A673 (cell line): ENCODE data around the gene SDHAF1.
"Not testable (repeated sequence)": the region's sequence is repeated elsewhere in the genome, so short reads cannot be mapped to it uniquely, and the experiment has no call there.

ENCODE experiments used
- CTCF ChIP-seq: fragments of 300-800, 200-600 bp; sonication (generic); conservative IDR thresholded peaks from 2 replicates; pipeline ENCODE4 v1.5.1; 2017; ENCODE audit warnings: low read depth, mild to moderate bottlenecking, antibody characterized with exemption, low read length, moderate library complexity, mixed read lengths
- EZH2 ChIP-seq: fragments of 200-600 bp; sonication (generic); IDR thresholded peaks from 2 replicates; pipeline ENCODE4 v1.6.1; 2017; ENCODE audit warnings: borderline replicate concordance, low read depth, mild to moderate bottlenecking, mixed read lengths, antibody characterized with exemption, low read length; ENCODE audit not compliant: poor library complexity, severe bottlenecking

DNA sequence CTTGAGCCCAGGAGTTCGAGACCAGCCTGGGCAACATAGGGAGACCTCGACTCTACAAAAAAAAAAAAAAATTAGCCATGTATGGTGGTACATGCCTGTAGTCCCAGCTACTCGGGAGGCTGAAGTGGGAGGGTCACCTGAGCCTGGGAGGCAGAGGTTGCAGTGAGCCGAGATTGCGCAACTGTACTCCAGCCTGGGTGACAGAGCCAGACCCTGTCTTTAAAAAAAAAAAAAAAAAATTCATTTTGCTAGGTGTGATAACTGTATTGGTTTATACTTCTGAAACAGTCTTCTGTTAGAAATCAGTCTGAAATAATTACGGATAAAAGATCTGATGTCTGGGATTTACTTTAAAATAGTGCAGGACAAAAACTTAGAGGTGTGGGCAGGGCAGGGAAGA, 46.1 kb downstream of the SDHAF1 start:
- TF ChIP-seq CTCF, EZH2: not testable (repeated sequence)
